HK-2 (cell line): Measurements from ENCODE around the gene BDP1.
"Not testable (repeated sequence)": the region's sequence is repeated elsewhere in the genome, so short reads cannot be mapped to it uniquely, and the experiment has no call there.

Experiments
- DNase-seq: peaks from one replicate; pipeline ENCODE4 v3.0.0-alpha.2; 2018; ENCODE audit not compliant: unreplicated experiment

Gene BDP1, protein sequence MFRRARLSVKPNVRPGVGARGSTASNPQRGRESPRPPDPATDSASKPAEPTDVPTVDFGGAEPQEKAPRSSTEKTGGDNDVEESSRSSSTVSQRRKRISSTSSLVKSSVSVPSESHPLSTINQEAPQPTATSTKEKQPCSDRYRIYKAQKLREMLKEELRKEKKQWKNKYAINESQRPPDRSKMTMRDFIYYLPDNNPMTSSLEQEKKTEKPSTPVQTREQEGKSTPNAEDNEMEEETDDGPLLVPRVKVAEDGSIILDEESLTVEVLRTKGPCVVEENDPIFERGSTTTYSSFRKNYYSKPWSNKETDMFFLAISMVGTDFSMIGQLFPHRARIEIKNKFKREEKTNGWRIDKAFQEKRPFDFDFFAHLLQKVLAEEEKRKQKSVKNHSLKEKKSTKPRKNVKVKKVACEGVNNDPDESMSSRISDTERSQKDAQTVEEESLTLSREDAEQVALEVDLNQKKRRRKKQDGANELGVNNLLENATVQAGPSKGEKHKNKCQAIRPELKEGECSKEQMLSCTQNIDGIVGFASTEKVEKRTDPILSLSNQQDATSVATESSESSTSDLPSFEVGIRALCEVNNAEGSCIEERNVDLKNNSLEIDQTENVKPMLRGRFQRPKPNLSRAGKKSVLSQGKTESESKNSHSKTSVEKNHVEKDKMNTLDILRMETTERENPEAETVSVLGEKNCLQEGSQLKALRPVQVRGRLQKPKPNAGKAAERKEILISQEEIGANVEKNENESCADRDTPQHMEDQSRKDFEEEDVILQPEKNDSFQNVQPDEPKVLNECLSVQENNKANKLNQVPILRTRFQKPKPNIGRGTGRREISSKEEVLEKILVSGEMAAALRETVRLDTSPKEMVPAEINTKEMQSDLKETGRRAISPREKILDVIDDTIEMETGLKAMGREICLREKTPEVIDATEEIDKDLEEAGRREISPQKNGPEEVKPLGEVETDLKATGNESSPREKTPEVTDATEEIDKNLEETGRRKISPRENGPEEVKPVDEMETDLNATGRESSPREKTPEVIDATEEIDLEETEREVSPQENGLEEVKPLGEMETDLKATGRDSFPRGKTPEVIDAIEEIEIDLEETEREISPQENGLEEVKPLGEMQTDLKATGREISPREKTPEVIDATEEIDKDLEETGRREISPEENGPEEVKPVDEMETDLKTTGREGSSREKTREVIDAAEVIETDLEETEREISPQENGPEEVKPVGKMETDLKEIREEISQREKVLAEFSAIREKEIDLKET (N-terminal part only)

DNA sequence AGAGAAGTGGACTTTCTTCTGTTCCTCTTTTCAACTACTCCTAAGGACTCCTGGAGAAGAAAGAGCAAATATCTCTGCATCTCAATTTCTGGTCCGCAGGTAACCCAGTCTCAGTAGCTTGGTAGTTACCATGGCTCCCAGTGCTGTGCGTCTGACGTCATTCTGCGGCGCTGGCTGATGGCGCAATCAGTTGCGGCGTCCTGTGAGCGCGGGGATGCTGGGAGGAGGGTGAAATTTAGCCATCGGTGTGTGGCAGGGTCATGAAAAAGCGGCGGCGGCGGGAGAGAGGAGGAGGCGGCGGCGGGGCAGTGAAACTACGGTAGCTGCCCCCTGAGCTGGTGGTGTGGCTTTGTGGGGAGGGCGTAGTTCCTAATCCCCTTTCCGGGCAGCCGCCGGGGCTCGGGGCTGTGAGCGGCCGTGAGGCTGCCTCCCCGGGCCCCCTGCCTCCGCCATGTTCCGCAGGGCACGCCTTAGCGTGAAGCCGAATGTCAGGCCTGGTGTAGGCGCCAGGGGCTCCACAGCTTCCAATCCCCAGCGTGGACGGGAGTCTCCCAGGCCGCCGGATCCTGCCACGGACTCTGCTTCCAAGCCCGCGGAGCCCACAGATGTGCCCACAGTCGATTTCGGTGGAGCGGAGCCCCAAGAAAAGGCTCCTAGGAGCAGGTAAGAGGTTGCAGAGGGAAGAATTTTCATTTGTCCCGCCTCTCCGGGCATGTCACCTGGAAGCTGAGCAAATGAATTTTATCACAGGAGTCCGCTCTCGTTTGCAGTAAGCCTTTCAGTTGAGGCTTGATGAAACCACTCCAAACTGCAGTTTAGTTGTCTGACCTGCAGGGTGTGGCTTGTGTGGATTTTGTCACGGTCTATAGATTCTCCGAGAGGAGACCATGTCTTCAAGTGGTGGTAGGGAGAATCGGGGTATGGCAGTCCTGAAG lies at the start of gene BDP1:
Gene BDP1 (plus strand): TSS at position 225 of the 935 bp plus-strand sequence. CDS start 227 bp downstream, at position 452.
- peak; percentile 86 for DNase-seq

DNA sequence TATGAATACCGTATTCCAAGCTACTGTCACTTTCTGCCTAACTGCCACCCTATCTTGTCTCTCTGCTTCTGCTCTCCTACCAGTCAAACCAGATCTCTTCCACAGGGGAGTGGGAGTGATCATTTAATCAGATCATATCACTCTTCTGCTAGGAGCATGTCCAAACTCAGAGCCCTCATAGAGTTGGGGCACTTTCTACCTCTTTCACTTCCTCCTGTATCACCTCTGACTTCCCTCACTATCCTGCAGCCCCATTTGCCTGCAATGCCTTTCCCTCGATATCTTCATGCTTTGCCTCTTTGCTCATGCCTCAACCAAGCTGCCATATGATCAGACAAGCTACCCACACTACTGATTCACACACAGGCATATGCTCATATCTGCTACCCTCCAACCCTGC lies 45.4 kb upstream of the BDP1 start:
- DNase-seq, result not testable (repeated sequence)

DNA sequence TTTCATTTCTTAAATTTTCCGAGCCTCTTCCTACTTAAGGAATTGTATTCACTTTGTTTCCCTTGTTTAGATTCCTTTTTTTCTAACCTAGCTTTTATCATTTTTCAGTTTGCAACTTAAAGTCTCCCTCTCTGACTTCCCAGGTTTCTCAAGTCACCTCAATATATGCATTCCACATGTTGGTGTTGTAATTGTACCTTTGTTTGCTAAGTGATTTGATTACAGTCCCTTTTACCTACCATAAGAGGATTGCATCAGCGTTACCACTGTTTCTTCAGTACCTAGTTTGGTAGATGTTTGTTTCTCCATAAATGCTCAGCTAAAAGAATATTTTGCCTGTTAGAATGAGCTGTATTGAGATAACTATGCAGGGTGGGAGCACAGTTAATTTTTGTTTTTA lies 39.8 kb upstream of the BDP1 start:
- DNase-seq, result not testable (repeated sequence)

DNA sequence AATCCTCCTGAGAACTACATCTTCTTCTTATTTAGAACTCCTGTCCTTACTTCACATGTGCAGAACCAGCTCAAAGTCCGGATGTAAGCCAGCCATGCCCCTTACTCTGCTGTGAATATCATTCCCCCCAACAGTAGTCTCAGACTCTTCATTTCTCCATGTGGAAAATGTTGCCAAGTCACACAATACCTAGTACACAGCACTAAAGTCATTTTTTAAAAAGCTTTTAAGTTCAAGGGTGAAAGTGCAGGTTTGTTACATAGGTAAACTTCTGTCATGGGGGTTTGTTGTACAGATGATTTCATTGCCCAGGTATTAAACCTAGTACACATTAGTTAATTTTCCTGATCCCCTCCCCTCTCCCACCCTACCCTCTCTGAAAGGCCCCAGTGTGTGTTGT lies 37.4 kb upstream of the BDP1 start:
- not testable (repeated sequence) for DNase-seq

DNA sequence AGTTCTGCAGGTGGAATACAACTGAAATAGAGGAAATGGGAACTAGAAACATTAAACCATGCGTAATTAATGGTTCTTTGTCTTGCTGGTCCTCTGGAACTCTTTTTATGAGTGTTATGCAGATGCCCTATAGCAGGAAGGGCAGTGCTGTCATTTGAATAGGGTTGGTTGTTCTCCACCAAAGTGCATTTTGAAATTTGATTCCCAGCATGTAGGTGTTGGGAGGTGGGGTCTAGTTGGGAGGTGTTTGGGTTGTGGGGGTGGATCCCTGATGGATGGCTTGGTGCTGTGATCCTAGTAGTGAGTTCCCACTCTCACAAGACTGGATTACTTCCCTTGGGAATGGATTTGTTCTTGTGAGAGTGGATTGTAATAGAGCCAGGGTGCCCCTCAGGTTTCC lies 34.2 kb upstream of the BDP1 start:
- not testable (repeated sequence) for DNase-seq

DNA sequence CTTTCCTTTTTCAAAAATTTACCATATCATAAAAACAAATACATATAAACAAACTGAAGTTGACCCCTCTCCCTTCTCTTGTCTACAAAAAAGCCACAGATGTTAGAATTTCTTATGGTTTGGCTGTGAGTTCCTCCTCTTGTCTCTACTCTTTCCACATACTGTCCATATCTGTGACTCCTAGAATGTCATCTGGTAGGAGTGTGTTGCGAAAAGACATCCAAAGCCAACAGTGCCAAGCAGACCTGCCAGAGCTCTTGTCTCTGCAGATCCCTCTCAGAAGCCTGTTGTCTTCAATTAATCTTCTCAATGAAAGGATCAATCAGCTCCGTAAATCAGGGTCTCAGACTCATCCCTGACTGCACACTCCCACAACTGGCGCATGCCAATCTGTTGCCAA lies 31.6 kb upstream of the BDP1 start:
- DNase-seq, result not testable (repeated sequence)

DNA sequence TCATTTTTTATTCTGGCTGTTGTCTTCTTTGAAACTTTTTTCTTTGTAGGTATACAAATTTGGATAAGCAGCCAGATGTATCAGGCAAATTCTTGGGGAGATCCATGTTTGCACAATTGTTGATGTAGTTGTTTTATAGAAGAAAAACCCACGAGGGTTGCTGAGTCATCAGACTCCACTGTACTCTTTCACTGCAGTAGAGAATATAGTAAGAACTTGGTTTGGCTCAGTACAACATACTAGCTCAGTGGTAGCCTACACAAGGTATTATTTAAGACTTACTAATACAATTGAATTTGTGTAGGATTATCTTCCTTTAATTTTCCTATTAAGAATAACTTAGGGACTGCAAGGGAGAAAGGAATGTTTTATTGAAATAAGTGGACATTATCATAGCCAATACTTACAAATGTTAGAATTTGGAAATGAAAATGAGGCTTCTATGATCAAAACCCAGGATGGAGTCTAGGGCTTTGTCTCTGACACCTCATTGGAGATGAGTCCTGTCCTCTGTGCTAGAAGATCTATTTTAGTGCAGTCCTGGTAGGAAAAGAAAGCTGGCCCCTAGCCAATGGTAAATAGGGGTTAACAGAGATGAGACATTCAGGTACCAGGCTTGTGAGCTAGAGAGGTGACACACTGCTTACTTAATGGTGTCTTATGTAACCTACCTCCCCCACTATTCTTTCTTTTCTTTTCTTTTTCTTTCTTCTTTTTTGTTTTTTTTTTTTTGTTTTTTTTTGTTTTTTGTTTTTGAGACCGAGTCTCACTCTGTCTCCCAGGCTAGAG lies 28.6 kb upstream of the BDP1 start:
- not testable (repeated sequence) for DNase-seq

DNA sequence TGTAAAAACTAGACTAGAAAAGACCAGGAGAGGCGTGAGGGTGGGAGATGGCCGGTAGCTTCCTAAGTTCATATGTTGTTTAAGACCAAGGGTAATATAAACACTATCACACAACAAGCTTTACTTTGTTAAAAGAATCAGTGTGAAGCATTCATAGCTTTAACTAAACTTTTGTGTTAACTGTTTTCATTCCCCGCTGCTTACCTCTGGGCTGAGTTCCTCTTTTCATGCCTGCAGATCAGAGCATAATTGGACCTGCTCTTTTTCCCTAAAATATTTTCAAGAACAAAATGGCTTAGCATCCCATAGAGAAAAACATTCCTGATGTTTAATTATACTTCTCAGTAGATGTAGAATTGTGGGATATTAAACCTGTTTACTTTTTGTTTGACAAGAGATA lies 23.0 kb upstream of the BDP1 start:
- not testable (repeated sequence) for DNase-seq

DNA sequence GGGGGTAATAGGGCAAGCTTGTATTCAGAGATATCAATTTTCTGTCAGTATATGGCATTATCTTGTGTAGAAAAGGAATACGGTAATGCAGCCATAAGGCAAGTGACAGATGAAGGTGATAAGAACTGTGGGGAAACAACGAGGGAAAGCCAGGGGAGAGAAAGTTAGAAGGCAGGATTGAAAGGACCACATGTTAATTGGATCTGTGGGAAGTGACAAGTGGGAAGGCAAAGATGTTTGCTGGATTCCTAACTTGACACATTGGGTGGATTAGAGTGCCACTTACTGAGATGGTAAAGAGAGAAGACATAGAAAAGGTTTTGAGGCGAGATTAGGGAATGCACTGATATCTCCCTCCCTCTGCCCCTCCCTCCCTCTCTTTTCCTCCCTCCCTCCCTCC lies 20.6 kb upstream of the BDP1 start:
- DNase-seq, result not testable (repeated sequence)

DNA sequence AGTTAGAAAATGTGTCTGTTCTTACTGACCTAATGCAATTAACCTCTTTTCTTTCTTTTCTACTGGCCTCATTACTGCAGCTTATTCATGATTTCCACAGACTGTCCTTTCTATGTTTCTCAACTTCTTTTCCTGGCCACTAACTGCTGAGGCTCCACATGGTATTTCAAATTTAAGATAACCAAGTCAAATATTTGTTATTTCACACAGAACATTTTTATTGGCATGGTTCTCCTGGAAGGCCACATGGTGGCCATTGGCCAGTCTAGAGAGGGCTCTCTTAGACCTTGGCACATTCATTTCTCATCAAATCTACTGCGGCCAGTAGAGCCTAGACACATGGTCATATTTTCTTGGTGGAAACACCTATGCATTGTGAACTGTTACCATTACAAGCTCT lies 13.9 kb upstream of the BDP1 start:
- DNase-seq, result not testable (repeated sequence)

DNA sequence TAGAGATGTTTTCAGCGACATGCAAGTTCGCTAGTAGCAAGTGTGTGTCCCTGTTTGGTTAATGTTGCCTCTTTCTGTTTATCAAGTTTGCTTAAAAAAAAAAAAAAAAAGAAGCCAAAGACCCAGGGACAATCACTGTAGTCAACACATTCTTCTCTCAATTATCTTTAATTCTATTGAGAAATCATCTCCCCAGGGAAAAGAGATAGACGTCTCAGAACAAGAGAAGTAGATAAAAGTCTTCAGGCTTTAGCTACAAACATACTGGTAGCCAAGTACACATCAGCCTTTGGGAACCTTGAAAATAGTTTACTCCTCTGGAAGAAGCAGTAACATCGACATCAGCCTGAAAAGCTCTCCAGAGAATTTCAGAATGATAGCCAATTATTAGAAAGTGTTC lies 11.6 kb upstream of the BDP1 start:
- DNase-seq, result not testable (repeated sequence)

DNA sequence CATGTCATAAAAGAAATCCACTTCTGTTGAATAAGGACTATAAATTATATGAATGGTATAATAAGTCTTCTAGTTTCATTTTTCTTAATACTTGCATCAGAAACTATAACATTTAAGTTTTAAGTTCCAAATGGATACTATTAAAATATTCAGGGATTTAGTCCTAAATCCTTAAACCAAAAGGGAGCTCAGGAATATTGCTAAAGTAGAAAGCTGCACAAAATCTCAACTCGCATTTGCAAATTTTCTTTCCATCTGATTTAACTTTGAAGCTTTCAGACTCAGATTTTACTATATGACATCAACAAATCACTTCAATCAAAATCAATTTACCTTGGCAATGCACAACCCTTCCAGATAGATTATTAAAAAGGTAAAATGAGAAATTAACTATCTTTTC lies 10.4 kb upstream of the BDP1 start:
- not testable (repeated sequence) for DNase-seq

DNA sequence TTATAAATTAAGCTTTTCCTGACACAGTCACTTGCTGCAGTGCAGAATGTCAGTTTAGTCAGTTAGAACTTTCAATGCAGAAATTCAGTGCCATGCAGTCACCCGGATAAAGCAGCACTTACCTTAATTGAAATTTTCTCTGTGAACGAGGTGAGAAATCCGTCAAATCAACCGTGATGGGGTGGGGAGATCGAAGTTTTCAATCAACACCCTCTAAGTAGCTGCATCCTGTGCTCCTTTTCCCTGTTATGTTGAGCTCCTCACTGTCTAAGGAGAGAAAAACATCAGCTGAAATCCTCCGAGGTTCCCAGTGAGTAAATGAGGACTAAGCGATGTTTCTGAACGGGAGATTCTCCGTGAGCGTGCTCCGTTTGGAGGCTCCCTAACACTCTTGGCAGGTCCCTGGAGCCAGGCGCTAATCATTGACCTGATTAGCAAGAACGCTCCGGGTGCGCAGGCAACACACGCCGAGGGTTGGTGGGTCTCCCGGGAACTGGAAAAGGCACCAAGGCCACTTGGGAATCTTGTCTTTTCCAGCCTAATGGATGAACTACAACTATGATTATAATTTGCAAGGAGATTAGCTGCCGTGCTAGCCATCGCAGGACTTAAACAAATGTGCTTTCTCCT lies 9.8 kb upstream of the BDP1 start:
- not testable (repeated sequence) for DNase-seq

DNA sequence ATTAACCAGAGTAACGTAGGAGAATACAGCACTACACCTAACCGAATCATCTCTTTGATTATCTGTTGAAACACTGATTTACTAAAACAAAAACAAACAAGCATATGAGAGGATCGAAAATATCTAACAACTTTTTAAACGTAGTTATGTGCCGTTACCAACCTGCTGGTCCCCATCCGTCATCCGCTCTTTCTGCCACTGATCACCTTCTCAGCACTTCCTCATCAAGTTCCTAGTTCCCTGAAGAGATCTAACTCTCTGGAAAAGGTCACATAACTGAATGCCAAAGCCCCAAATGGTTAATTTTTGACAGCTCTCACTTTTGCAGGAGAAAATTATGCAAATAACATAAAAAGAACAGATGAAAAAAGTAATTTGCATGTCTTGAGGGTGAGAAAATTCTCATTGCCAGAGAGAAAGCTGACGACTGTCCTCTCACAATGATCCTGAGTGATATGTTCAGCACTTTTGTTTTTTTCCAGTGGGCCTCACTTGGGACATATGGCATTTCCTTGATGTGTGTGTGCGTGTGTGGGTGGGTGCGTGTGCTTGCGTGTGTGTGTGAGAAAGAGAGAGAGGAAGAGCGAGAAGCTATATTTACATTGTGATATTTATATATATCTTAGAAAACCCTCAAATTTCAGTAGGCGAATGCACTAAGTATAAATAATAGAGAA lies 8.8 kb upstream of the BDP1 start:
- not testable (repeated sequence) for DNase-seq

DNA sequence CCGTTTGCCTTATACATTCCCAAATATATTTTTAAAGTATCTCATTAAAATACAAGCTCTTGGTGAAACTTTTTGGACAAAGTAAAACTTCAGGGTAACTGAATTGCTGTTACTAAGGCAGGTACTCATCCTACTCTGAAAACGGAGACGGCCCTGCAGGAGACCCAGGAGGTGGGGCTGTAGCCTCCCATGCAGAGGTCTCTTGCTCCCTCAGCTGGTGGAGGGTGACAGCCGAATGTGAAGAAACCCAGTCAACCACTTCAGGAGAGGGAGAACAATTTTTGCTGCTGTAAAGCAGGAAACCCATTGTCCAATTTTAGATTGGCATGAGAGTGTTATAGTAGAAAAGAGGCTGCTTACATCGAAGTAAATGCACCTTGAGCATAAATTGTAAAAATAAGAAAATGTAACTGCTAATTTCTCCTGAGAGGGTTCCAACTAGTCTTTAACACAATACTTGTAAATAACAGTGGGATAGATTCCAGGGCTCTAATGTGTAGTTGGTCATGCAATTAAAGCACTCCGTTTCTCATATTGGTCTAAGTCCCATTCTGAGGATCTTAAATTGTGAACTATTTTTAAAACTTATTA lies 8.1 kb upstream of the BDP1 start:
- not testable (repeated sequence) for DNase-seq

DNA sequence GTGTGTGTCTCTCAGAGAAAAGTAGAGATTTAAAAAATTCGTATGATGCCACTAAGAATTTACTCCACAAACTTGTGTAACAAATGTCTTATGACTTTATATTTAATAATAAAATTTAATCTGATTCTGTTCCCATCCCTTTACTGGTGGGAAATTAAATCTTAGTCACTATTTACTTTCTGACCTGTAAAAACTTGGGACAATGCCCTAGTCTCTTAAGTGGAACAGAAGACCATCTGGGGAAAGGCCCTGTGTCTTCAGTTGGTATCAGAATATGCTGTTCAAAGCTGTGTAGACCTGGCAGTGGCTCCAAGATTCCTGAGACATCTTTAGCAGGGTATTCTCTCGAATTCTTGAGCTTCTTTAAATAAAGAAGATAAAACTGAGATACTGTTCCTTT lies 2.6 kb upstream of the BDP1 start:
- no peak for DNase-seq

DNA sequence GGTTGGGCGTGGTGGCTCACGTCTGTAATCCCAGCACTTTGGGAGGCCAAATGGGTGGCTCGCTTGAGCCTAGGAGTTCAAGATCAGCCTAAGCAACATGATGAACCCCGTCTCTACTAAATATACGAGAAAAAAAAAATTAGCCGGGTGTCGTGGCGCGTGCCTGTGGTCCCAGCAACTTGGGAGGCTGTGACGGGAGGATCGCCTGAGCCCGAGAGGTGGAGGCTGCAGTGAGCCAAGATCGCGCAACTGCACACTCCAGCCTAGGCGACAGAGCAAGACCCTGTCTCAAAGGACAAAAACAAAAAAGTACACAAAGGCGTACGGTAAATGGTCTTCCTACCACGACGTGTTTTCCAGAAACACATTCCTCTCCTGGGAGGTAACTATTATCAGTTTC lies 538 bp upstream of the BDP1 start:
- no peak for DNase-seq

DNA sequence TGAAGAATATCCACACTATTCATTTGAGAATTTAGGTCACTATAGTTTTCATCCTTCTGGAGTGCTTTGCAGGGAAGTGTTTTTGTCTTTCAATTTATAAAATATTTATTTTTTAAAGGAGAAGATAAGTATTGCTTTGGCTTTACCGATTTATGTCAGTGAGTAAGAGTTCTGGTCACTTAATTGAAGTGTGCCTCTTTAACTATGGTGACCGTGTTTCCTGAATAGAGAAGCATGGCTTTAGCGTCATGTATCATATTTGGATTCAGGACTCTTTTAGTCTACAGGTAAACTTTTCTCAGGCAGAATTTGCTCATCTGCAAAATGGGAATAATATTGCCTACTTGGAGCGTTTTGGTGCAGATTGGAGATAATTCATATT lies 902 bp downstream of the BDP1 start:
- no peak for DNase-seq

DNA sequence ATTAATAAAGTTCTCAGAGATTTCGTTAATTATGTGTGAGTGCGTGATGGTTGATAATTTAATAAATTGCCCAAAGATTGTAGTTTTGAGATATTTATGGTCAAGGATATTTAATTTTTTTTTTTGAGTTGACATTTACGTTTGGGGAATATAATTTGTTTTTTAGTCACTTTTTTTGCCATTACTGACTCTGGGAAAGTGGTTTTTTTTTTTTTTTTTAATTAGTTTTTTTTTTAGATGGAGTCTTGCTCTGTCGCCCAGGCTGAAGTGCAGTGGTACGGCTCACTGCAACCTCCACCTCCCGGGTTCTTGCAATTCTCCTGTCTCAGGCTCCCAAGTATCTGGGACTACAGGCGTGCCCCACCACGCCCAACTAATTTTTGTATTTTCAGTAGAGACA lies 1.7 kb downstream of the BDP1 start:
- no peak for DNase-seq
